Globus pallidus (tissue), 1 donor: ENCODE results near the gene SORBS1.

Experiments used
- DNase-seq: peaks from one replicate; pipeline ENCODE4 v3.0.0-alpha.2; 2015; ENCODE audit warnings: low spot score

SORBS1 gene

GRCh38 chr10:95408983-95409873 is 151.9 kb downstream of the SORBS1 start:
- DNase-seq: peak; percentile 51

- no peak for DNase-seq
Observed at GRCh38 chr10:95408148-95408960, 152.8 kb downstream of the SORBS1 start.

GRCh38 chr10:95407546-95407945 is 153.6 kb downstream of the SORBS1 start:
- DNase-seq: no peak

- DNase-seq: no peak
Observed at GRCh38 chr10:95406651-95407280, 154.4 kb downstream of the SORBS1 start.

- DNase-seq: no peak
Observed at GRCh38 chr10:95405655-95406054, 155.5 kb downstream of the SORBS1 start.

GRCh38 chr10:95404864-95405263 is 156.3 kb downstream of the SORBS1 start:
- DNase-seq: no peak

- no peak for DNase-seq
Observed at GRCh38 chr10:95404462-95404858, 156.7 kb downstream of the SORBS1 start.

- no peak for DNase-seq
Observed at GRCh38 chr10:95403700-95404461, 157.3 kb downstream of the SORBS1 start.

GRCh38 chr10:95401704-95402469 is 159.3 kb downstream of the SORBS1 start:
- DNase-seq: no peak

- no peak for DNase-seq
Observed at GRCh38 chr10:95400787-95401186, 160.4 kb downstream of the SORBS1 start.

- DNase-seq: no peak
Observed at GRCh38 chr10:95399183-95399582, 162.0 kb downstream of the SORBS1 start.

GRCh38 chr10:95397747-95398146 is 163.4 kb downstream of the SORBS1 start:
- no peak for DNase-seq

GRCh38 chr10:95395947-95396449 is 165.2 kb downstream of the SORBS1 start:
- DNase-seq: no peak

- no peak for DNase-seq
Observed at GRCh38 chr10:95394161-95394880, 166.8 kb downstream of the SORBS1 start.

GRCh38 chr10:95392681-95393164 is 168.4 kb downstream of the SORBS1 start:
- no peak for DNase-seq

- no peak for DNase-seq
Observed at GRCh38 chr10:95392217-95392584, 169.0 kb downstream of the SORBS1 start.

GRCh38 chr10:95391581-95392216 is 169.5 kb downstream of the SORBS1 start:
- DNase-seq: no peak

GRCh38 chr10:95391164-95391563 is 170.0 kb downstream of the SORBS1 start:
- no peak for DNase-seq

GRCh38 chr10:95389982-95390381 is 171.2 kb downstream of the SORBS1 start:
- DNase-seq: no peak

- no peak for DNase-seq
Observed at GRCh38 chr10:95389176-95389575, 172.0 kb downstream of the SORBS1 start.
